LNCAP (cell line): ENCODE measurements around the gene NTF4.

Experiments used
- CTCF ChIP-seq: fragments of 450-650 bp; IDR thresholded peaks from 2 replicates; pipeline ENCODE4 v1.5.1; 2017; ENCODE audit warnings: mild to moderate bottlenecking

The NTF4 gene

DNA sequence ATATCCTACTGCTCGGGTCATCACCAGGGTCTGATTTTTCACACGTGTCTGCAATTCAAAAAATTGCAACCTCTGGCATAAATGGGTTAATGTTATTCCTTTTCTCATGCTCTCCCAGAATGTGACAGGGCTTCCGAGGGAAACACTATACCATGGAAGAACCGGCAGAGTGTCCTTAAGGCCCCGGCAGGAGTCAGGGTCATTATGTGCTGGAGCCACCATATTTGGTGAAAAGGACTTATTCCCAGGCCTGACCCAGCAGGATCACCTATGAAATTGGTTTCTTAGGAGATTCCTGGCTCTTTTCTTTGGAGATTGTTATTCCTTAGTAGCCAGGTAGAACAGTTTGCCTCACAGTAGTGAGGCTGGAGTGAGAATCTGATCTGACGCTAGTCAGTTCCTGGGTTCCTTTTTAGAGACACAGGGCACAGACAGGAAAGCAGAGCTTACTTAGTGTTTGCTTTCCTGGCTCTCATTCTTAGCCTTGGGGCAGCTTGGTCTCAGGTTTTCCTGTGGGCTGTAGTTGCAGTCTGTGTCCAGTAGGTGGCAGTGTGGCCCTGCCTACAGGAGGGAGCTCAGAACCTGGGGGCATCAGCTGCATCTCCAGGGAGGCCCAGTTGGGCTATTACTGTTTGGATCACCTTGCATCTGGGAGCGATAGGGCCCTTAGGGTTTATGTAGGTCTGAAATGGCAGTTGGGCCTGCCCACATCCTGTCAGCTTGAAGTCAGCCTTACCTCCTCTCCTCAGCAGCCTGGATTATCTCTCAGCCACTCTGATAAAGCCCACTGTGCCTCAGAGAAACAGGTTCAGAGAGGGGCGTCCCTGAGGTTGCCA is 33.1 kb upstream of the NTF4 start:
- TF ChIP-seq CTCF: peak; percentile 86

DNA sequence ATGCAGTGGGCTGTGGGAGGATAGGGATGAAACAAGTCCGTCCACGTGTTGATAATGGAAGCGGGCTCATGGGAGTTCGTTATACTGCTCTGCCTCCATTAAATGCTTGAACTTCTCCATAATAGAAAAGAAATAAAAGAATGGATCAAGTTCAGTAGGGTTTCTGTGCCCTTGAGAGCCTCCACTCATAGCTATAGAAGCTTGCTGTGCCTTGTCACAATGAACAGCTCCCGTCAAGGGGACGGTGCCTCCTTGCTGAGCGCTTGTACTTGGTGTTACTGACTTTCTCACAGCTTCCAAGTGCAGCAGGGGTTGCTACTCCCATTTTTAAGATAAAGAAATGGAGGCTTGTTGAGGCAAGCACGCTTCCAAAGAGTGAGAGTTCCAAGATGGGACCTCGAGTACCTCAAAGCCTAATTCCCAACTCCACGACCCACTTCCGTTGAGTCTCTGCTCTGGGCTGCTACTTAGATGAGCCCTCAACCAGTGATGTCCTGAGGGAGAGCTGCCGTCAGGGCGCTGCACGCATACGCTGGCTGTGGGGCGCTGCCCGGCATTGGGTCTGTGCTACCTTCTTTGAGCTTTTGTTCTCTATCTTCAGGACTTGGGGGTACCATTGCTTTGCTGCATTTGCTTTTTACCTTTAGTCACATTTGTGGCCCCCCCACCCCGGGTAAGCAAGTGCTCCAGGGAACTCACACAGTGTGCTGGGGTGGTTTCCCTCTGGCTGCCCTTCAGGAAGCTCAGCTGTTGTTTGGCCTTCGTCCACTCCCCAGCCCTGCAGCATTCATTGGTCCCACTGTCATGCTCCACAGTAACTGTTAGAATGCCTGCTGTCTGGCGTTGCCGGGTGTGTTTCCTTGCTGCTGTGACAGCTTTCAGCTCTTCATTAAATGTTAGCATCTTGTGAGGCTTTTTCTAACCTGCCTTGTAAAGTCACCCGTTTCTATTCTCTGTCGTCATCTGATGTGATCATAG is 30.2 kb upstream of the NTF4 start:
- no peak for TF ChIP-seq CTCF

- TF ChIP-seq CTCF: no peak
These were observed 28.1 kb upstream of the NTF4 start for GRCh38 chr19:49092686-49093085.

- TF ChIP-seq CTCF: no peak
These were observed 26.9 kb upstream of the NTF4 start for GRCh38 chr19:49091391-49092038.

- TF ChIP-seq CTCF: no peak
These were observed 21.7 kb upstream of the NTF4 start for GRCh38 chr19:49086296-49086695.

GRCh38 chr19:49085868-49086232 is 21.2 kb upstream of the NTF4 start:
- no peak for TF ChIP-seq CTCF
